ENCODE results near the gene PARP9. TPM values are rescaled to one million over a fixed set of nuclear protein-coding genes. Genes with fewer than 3 reads are reported as not detected.

The PARP9 gene
- total and polyA plus RNA-seq, 2 of the 8 experiments (the other 6 are each of a cell fraction or from before 2014, with no cell fraction given), result 3.7 to 4.5 TPM

DNA sequence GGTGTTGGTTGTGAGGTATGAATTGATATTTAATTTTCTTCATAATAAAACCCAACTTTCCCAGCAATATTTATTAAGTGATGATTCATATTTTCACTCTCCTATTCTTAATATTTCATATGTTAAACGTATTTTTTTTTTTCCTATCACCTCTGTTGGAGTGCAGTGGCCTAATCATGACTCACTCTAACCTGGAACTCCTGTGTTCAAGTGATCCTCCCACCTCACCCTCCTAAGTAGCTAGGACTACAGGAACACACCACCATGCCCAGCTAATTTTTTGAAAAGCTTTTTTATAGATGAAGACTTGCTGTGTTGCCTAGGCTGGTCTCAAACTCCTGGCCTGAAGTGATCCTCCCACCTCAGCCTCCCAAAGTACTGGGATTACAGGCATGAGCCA lies 22.0 kb upstream of the PARP9 start:
- ChIA-PET CTCF (ENCODE audit: partially characterized antibody) (no interaction called here), POLR2A (ENCODE audit: partially characterized antibody) (interaction anchor here (1.0 kb wide), 1 partner anchor 170 kb away, joined by 3 read pairs; the partner anchor contains the start of gene WDR5B)
- no peak overlapping the region for H3K56ac ChIP-seq (replicated peaks; ENCODE audit: insufficient read length, low read depth, low read length)
- H3K4me3 ChIP-seq (ENCODE audit: extremely low read depth in 1 of 4, insufficient read depth in 2 of 4, low read depth in 3 of 4, low read length in 4 of 4), result no peak overlapping the region
- H2BK5ac ChIP-seq (ENCODE audit: low read depth, low read length), result no peak overlapping the region
- H3K23ac ChIP-seq (ENCODE audit: insufficient read length), result no peak overlapping the region
- H3K27ac ChIP-seq (ENCODE audit: low read depth, low read length), result no peak overlapping the region
- peaks cover 0 to 2% (median 0%) of the 10 kb centered on the region in 4 experiments; a peak in 1 of 7 replicates for H3K4me1 ChIP-seq (replicated peaks in 1 of 4; ENCODE audit: control insufficient read depth in 3 of 4, insufficient read depth in 4 of 4, low read length in 3 of 4)
- H3K27me3 ChIP-seq (replicated peaks in 1 of 4; ENCODE audit: control insufficient read depth in 3 of 4, extremely low read depth in 1 of 4, insufficient read depth in 3 of 4, low read length in 3 of 4), result no peaks in the 10 kb centered on the region
- no peak overlapping the region for H3K18ac ChIP-seq (ENCODE audit: extremely low read depth, low read length)
- FAIRE-seq (no peak), DNase-seq (ENCODE audit: low read depth in 1 of 2, low spot score in 2 of 2) (no peak)
- no peak overlapping the region for H2BK20ac ChIP-seq (ENCODE audit: low read length)
- H2AFZ ChIP-seq (ENCODE audit: low read length), result no peak overlapping the region
- H2BK120ac ChIP-seq (replicated peaks; ENCODE audit: low read depth, low read length), result no peak overlapping the region
- no peak for TF ChIP-seq CHD2 (IDR thresholded peaks at IDR 0.05; ENCODE audit: low read length)
- no peak for TF ChIP-seq JUND (IDR thresholded peaks at IDR 0.05; ENCODE audit: low read length)
- no peak for TF ChIP-seq SP1 (IDR thresholded peaks at IDR 0.05; ENCODE audit: low read depth, low read length)
- TF ChIP-seq ASH2L (IDR thresholded peaks at IDR 0.05; ENCODE audit: low read length), result no peak
- no peak for TF ChIP-seq POLR2AphosphoS5 (IDR thresholded peaks at IDR 0.05; ENCODE audit: low read depth, low read length)
- TF ChIP-seq SIN3A (conservative IDR thresholded peaks at IDR 0.05 in 1 of 2, IDR thresholded peaks at IDR 0.05 in 1 of 2; ENCODE audit: low read depth in 1 of 2, low read length in 2 of 2), result no peak
- TF ChIP-seq CHD1 (IDR thresholded peaks at IDR 0.05; ENCODE audit: low read depth, low read length), result no peak
- no peak for TF ChIP-seq JUN (IDR thresholded peaks at IDR 0.05; ENCODE audit: low read depth, low read length)
- TF ChIP-seq SIX5 (IDR thresholded peaks at IDR 0.05; ENCODE audit: low read depth, low read length), result no peak
- no peak for TF ChIP-seq CREB1 (IDR thresholded peaks at IDR 0.05)
- no peak for TF ChIP-seq NRF1 (IDR thresholded peaks at IDR 0.05; ENCODE audit: low read depth, low read length)
- no peak for TF ChIP-seq KDM5A (IDR thresholded peaks at IDR 0.05; ENCODE audit: low read length)
- TF ChIP-seq SIRT6 (IDR thresholded peaks at IDR 0.05; ENCODE audit: low read length), result no peak
- H2BK12ac ChIP-seq (ENCODE audit: low read depth, low read length), result no peak overlapping the region
- peaks cover 7 to 8% of the 10 kb centered on the region in 2 experiments; a peak in 3 of 4 replicates for H3K9me3 ChIP-seq (ENCODE audit: insufficient read depth in 2 of 2, low read depth in 1 of 2, low read length in 1 of 2)
- H2BK15ac ChIP-seq (ENCODE audit: low read length), result no peak overlapping the region
- no peak overlapping the region for H4K8ac ChIP-seq (ENCODE audit: extremely low read depth, insufficient read depth, low read length)
- H3K79me2 ChIP-seq (ENCODE audit: control insufficient read depth in 1 of 2, insufficient read depth in 2 of 2, low read length in 2 of 2), result no peaks in the 10 kb centered on the region
- no peaks in the 10 kb centered on the region for H4K20me1 ChIP-seq (replicated peaks in 1 of 2; ENCODE audit: control insufficient read depth in 1 of 2, insufficient read depth in 2 of 2, low read length in 2 of 2)
- no peaks in the 10 kb centered on the region for H3K23me2 ChIP-seq (ENCODE audit: low read depth, low read length)
- no peak overlapping the region for H3K4me2 ChIP-seq (ENCODE audit: insufficient read depth in 1 of 2, low read depth in 2 of 2, low read length in 2 of 2)
- no peak overlapping the region for H4K5ac ChIP-seq (ENCODE audit: insufficient read length, low read depth, low read length)
- peaks cover 0 to 3% (median 0%) of the 10 kb centered on the region in 4 experiments; a peak in 3 of 8 replicates for H3K36me3 ChIP-seq (ENCODE audit: control insufficient read depth in 2 of 4, insufficient read depth in 4 of 4, low read length in 3 of 4)
- no peak overlapping the region for H3K9ac ChIP-seq (replicated peaks in 1 of 4; ENCODE audit: extremely low read depth in 1 of 4, low read depth in 3 of 4, low read length in 3 of 4)
- no peak overlapping the region for H3K14ac ChIP-seq (ENCODE audit: insufficient read length)
- H4K91ac ChIP-seq (replicated peaks; ENCODE audit: insufficient read length, low read length), result no peak overlapping the region
- H2AK5ac ChIP-seq (ENCODE audit: low read depth, low read length), result no peak overlapping the region
- H3K4ac ChIP-seq (replicated peaks; ENCODE audit: insufficient read length, low read depth, low read length), result no peak overlapping the region
- 78% methylated on average over 1 of the region's 1 CpG; no CpG with 5 or more reads in 1 of the 2 experiments for WGBS, 2 experiments (ENCODE audit: extremely low coverage in 1 of 2, insufficient coverage in 1 of 2, insufficient read length in 1 of 2, insufficient replicate concordance in 2 of 2, low coverage in 1 of 2, low lambda C conversion rate in 2 of 2, missing lambda C conversion rate in 1 of 2)
- no peaks in the 10 kb centered on the region for H3K79me1 ChIP-seq (ENCODE audit: low read depth, low read length)
